Measurements from ENCODE around the gene YPEL3. TPM values are rescaled to one million over a fixed set of nuclear protein-coding genes. Genes with fewer than 3 reads are reported as not detected.

YPEL3 gene
- total RNA-seq, 1 donor from 2014 or later = 113 TPM

- ATAC-seq (no peak), DNase-seq (no peak)
- H3K27me3 ChIP-seq (ENCODE audit: low read depth) = no peaks in the 10 kb centered on the region
- H3K4me3 ChIP-seq = peak overlapping the region; percentile 86
- intact Hi-C loops (cut with DNase I) = no loop called here
- no peak for TF ChIP-seq CTCF (IDR thresholded peaks at IDR 0.05)
- H3K9me3 ChIP-seq = peaks cover 19% of the 10 kb centered on the region
- H3K27ac ChIP-seq = peak overlapping the region; percentile 94
- H3K4me1 ChIP-seq = peaks cover 43% of the 10 kb centered on the region
- peaks cover 20% of the 10 kb centered on the region for H3K36me3 ChIP-seq
Measured at GRCh38 chr16:30096862-30097563, 1.0 kb upstream of the YPEL3 start.

DNA sequence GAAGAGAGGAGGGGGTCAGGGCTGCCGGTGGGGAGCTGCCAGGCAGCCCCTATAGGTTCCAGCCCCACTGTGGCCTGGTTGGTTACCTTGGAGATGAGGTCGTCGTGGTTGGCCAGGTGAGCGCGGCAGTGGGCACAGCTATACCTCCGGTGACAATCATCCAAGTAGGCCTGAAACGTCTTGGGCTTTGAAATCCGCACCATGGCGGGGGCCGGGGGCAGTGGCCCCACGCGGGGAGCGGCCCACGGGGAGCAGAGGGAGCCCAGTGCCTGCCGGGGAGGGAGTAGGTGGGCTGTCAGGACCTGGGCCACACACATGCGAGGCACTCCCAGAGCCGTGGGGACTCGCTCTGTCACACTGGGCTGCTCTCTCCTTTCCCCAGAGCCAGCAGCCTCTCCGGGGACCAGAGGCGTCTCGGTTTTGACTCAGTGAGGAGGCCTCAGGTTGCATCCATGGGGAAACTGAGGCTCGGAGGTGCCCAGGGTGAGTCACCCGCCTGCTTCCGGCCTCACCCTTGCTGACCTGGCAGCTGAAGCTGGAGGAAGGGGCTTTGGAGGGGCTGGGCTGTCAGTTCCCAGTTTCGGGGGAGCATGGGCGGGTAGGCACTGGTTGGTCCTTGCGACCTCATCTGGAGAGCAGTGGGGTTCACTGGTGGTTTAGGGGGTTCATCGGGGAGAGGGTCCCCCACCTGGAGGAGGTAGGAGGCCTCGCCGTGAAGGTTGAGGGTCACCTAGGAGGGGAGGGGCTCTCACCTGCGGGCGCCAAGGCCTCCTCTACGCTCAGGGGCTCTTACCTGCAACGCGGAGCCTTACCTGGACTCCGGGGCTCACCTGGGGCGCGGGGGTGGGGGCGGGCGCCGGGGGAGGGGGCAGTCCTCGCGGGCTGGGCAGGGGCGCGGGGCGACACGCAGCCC is 591 bp downstream of the YPEL3 start:
- ATAC-seq (no peak), DNase-seq (peak; percentile 65)
- peaks cover 56% of the 10 kb centered on the region for H3K4me1 ChIP-seq
- H3K27ac ChIP-seq = peak overlapping the region; percentile 94
- intact Hi-C loops (cut with DNase I) = no loop called here
- H3K4me3 ChIP-seq = peak overlapping the region; percentile 86
- H3K36me3 ChIP-seq = peaks cover 20% of the 10 kb centered on the region
- no peaks in the 10 kb centered on the region for H3K27me3 ChIP-seq (ENCODE audit: low read depth)
- no peak for TF ChIP-seq CTCF (IDR thresholded peaks at IDR 0.05)
- peaks cover 19% of the 10 kb centered on the region for H3K9me3 ChIP-seq

DNA sequence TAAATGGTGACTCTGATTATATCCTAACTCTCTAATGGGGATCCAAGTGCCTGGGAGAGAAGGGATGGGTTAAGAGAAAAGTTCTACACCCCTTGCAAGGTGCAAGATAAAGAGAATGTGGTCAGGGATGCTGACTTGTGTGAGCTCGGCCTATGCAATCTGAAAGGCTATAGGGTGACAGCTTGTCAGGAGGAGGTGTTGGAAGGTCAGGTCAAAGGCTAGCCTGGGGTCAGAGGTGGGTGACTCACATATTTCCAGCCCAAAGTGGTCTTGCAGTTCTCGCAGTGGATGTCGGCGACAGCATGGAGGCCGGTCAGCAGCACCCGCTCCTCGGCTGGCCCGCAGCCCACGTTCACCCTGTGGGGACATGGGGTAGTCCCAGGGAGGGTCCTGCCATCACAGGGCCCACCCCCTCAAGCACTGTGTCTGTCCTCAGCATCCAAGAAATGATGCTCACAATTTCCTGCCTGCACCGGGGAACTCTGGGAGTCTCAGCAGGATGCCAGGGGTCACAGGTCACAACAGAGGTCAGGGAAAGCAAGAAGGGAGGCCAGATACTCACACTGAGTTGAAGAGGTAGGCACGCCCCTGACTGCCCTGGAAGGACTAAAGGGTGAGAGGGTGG is 1.4 kb downstream of the YPEL3 start:
- H3K36me3 ChIP-seq = peaks cover 20% of the 10 kb centered on the region
- ATAC-seq (no peak), DNase-seq (no peak)
- H3K9me3 ChIP-seq = peaks cover 19% of the 10 kb centered on the region
- no peak for TF ChIP-seq CTCF (IDR thresholded peaks at IDR 0.05)
- peak overlapping the region; percentile 86 for H3K4me3 ChIP-seq
- H3K4me1 ChIP-seq = peaks cover 62% of the 10 kb centered on the region
- intact Hi-C loops (cut with DNase I) = no loop called here
- no peaks in the 10 kb centered on the region for H3K27me3 ChIP-seq (ENCODE audit: low read depth)
- peak overlapping the region; percentile 94 for H3K27ac ChIP-seq

- H3K36me3 ChIP-seq = peaks cover 20% of the 10 kb centered on the region
- peak; percentile 76 for TF ChIP-seq CTCF (IDR thresholded peaks at IDR 0.05)
- no peaks in the 10 kb centered on the region for H3K27me3 ChIP-seq (ENCODE audit: low read depth)
- DNase-seq = peak; percentile 93
- intact Hi-C loops (cut with DNase I) = no loop called here
- peak overlapping the region; percentile 86 for H3K27ac ChIP-seq
- peak; percentile 75 to 85 for ATAC-seq
- H3K9me3 ChIP-seq = peaks cover 9% of the 10 kb centered on the region
- H3K4me3 ChIP-seq = peak overlapping the region; percentile 72
- H3K4me1 ChIP-seq = peaks cover 62% of the 10 kb centered on the region
Measured at GRCh38 chr16:30092373-30093010, 3.5 kb downstream of the YPEL3 start.

Data from lower lobe of right lung (tissue), 2 donors.